GM19238 (cell line): ENCODE measurements around the gene GH1.
A peak's percentile ranks its signal among the peaks of the same experiment; 100 is the strongest.

Experiments used
- DNase-seq: peaks from one replicate; pipeline ENCODE4 v3.0.0; 2011; ENCODE audit warnings: low spot score; ENCODE audit not compliant: insufficient read length

The GH1 gene

DNA sequence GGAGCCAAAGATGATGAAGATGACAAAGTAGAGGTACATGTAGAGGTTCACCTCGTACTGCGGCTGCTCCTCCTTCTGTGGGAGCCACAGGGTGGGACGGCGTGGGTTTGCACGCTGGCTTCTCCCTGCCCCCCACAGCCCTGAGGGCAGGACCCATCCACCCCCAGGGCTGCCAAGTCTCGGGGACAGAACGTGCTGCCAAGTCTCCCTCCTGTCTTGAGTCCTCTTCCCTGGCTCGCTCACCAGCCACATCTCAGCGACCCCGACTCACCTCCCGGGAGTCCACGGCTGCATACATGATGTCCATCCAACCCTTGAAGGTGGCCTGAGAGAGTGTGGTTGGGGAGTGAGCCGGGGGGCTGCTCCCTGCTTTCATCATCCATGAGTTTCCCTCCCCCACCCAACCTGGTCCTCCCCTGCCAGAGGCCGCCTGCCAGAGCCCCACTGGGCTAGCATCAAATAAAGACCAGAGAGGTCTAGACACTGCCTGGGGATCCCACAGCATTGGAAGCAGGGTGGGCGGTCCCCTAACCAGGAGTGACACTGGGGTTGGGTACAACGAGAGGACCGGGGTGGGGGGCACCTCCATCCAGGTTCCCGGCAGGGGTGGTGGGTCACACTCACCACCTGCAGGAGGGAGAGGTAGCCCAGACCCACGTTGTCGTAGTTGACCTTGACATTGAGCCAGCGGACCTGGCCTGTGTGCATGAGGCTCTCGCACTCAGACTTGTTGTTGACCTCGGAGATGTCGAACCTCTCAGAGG lies 26.3 kb upstream of the GH1 start:
- DNase-seq: no peak

DNA sequence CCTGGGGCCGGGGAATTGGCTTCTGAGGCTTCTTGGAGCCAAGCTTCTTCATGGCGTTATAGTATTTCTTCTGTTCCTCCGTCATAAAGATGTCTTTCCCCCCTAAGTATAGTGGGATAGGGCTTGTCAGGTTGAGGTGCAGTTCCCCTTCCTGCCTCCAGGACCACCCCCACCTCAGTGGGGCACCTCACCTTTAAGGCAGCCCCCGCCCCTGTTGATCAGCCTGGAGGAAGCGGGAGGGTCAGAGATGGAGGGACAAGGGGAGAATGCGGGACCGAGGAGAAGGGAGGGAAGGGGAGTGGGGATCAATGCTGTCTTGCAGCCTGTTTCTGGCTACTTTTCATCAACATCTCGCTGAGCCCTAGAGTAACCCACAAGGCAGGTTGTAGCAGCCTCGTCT lies 25.1 kb upstream of the GH1 start:
- no peak for DNase-seq

DNA sequence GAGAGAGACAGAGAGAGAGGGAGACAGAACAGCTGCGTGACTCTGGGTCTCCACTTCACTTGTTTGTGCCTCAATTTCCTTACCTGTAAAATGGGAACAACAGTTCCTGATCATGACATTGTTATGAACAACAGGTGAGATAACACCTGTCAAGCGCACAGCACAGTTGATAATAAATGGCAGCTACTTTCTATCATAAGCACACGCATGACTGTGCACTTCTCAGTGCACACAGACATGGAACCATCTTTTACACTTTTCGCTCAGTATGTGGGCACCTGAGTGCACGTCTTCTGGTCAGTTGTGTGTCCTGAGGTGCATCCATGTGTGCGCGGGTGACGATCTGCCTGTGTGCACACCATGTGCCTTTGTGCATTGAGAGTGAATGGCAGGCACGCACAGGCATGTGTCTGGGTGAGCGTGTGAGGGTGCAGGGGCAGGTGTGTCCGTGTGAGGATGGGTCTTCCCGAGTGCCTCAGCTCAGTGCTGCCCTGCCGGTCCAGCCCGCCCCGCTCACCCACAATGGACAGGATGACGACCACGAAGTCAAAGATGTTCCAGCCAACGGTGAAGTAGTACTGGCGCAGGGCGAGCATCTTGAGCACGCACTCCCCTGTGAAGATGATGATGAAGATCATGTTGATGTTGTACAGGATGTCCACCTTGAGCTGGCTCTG lies 23.8 kb upstream of the GH1 start:
- no peak for DNase-seq

DNA sequence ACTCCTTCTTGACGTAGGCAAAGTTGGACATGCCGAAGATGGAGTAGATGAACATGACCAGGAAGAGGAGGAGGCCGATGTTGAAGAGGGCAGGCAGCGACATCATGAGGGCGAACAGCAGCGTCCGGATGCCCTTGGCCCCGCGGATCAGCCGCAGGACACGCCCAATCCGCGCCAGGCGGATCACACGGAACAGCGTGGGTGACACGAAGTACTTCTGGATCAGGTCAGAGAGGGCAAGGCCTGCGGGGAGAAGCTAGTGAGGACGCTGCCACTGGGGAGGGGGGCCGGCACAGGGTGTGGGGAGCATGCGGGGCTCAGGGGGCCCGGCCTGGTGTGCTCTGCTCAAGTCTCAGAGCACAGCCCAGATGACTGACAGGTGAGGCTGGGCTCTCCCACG lies 23.1 kb upstream of the GH1 start:
- no peak for DNase-seq

- DNase-seq: no peak
Observed at GRCh38 chr17:63941162-63941561, 22.5 kb upstream of the GH1 start.

DNA sequence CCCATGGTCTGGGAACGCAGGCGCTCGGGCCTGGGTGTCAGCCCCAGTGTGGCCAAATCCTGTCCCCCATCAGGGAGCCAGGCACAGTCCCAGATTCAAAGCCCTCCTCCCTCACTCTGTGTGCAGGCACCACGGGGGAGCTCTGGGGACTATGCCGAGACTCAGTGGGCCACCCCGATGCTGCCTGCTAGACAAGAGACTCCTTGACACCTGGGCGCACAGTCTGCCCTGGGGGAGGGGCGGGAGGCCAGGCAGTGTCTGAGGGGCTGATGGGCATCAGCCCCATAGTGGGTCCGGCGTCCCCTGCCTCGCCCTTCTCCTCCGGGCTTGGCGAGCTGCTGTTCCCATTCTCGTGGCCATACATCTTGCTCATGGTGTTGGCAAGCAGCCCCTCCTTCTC lies 21.9 kb upstream of the GH1 start:
- DNase-seq: no peak

GRCh38 chr17:63939884-63940283 lies 21.2 kb upstream of the GH1 start:
- no peak for DNase-seq

DNA sequence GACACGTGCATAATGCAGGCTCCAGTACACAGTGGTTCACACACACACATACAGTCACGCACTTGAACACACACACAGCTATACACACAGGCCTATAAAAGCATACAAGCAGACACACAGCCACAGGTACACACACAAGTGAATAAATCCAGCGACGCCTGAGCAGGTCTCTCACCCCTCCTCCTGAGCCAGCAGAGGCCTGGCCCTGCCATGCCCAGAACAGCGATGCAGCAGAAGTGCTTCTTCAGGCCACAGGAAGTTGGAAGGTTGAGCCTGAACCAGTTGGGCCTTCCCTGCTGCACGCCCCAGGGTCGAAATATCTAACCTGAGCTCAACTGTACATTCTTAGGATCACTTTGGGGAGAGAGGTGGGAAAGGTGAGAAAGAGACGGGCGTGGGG lies 20.8 kb upstream of the GH1 start:
- no peak for DNase-seq

- DNase-seq: no peak
Observed at GRCh38 chr17:63937920-63938319, 19.3 kb upstream of the GH1 start.

DNA sequence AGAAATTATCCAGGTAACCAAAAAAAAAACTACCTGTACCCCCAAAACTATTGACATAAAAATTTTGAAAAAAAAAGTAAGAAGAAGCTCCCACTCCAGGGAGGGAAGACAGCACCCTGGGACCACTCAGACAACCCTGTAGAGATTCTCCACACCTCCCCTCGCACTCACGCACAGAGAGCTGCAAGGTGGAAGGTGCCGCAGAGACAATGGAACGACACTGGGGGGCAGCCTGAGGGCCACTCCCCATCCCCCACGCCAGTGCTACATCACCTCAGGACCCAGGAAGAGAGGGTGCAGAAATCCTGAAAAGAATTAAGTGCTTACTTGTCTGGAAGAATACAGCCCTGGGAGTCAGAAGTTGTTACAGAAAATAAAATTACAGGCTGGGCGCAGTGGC lies 18.7 kb upstream of the GH1 start:
- DNase-seq: no peak

GRCh38 chr17:63934183-63935112 lies 15.8 kb upstream of the GH1 start:
- DNase-seq: no peak

DNA sequence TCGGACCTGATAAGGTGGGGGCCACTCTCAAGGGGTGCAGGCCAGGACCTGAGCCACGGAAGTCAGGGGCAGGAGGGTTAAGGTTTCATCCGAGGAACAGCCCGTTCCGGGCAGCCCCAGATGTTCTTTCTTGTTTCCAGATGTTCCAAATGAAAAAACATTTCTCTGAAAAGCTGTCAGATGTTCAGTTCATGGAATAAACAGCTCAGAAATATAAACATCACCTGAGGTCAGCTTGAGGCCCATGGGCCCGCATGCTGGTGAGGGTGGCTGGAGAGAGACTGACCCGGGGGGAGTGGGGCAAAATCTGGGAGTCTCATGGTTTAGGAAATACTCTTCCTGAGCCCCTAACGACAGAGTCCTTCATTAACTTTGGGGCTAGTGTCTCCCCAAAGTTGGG lies 15.0 kb upstream of the GH1 start:
- DNase-seq: no peak

DNA sequence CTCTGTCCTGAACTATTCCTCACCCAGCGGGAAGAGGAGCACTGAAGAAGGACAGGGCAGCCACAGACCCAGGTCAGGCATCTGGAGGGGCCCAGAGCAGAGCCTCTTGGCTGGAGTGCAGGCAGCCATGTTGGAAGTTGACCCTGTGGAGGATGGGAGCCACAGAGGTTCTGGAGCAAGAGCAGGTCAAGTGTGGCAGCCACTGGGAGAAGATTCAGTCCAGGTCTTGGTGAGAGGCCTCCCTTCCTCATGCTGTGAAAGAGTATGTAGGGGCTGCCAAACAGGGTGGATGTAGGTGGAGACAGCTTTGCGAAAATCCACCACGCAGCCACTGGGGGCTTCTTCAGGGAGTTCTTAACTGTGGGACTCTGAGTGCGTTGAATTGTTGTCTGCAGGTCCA lies 14.1 kb upstream of the GH1 start:
- DNase-seq: no peak

GRCh38 chr17:63931981-63932561 lies 13.4 kb upstream of the GH1 start, which contains the start of gene CD79B:
CD79B (minus strand) TSS chr17:63932331; CDS start chr17:63932261, 70 bp downstream.
- DNase-seq: peak; percentile 97

GRCh38 chr17:63930951-63931575 lies 12.4 kb upstream of the GH1 start:
- DNase-seq: peak; percentile 84

DNA sequence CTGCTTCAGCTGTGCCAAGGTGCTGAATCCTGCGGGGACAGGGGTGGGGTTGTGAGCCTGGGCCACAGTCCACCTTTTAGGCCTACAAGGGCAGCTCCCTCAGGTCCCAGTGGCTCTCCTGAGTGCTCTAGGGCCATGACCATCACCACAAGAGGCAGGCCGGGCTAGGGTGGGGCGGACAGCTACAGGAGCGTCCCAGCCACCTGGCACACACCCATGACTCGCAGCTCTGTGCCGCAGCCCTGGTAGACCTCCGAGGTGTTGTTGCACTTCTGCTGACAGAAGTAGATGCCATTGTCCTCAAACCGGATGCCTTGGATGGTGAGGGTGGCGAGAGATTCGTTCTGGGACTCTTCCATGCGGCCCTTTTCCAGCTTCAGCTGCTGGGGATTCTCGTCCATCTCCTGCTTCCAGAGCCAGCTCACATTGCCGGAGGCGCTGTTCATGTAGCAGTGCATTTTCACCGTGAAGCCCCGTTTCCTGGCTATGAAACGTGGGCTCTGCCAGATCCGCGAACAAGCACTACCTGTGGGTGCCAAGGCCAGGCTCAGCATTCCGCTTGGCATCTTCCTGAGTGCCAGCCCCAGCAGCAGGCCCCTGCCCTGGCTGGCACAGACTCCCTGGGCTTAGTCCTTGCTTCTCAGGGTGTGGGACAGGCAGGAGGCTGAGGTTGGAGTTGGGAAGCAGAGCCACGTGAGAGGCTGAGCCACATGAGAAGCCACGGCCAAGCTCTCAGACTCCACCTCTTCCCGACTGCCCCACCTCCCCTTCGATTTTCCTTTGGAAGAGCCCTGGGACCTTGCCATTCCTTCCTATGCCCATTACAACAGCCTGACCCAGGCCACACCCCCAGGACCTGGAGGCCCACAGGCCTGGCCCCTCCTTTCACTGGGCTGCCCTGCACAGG lies 11.5 kb upstream of the GH1 start:
- no peak for DNase-seq

GRCh38 chr17:63928966-63929695 lies 10.5 kb upstream of the GH1 start:
- DNase-seq: no peak

DNA sequence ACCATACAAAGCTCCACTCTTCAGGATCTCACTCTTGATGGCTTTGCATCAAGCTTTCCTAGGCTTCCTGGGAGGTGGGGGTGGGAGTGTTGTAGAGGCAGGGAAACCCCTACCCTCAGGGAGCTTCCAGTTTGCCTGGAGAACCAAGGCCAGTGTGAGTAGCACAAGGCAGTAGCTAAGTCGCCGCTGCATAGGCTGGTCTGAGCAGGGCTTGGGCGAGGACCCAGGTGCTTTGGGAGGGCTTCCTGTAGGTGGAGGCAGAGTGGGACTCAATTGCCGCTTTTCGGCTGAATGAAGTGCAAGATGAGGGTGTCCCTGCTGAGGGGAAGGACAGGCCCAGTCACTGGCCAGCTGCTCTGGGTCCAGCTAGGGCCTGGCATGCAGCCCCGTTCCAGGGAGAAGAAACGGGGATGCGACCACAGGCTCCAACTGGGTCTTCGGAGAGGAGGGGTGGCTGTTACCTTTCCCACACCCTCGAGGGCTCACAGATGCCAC lies 9.6 kb upstream of the GH1 start:
- DNase-seq: no peak

DNA sequence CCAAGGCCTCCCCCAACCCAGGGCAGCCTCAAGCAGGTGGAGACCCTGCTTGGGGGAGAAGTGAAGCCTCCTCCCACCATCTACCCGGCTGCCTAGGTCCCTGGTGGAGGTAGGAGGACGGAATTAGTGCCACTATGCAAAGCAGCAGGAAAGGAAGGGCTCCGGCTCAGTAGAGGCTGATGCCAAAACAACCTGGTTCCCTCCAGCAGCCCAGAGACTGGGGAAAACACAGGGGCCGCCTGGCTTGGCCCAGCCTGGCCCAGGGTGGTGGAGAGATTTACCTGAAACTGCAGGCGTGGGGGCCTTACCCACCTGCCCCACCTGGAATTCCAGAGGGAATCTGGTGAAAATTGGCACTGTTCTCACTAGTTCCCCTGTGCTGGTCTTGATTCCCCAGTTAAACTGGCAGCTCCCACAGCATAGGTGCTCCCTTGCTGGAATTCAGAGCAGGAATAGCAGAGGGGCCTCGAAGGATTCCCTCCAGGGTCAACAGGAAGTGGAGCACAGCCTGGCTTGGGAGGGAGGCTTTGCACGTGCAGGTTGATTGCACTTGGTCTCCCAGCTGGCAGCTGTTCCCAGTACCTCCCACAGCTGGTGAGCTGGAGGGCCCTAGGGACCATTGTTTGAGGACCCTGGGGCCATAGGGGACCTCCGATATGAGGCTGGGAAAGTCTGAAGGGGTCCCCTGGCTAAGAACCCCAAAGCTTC lies 9.0 kb upstream of the GH1 start:
- DNase-seq: no peak
